C4-2B (cell line): ENCODE measurements around the gene MYBPC1.

Experiments
- CTCF ChIP-seq: fragments of 450-650 bp; conservative IDR thresholded peaks from 2 replicates; pipeline ENCODE4 v1.5.1; 2017; ENCODE audit warnings: mild to moderate bottlenecking
- ZFX ChIP-seq: fragments of 450-650 bp; IDR thresholded peaks from 2 replicates; pipeline ENCODE4 v1.6.1; 2017

GRCh38 chr12:101690544-101691098, 95.8 kb downstream of the MYBPC1 start:
- TF ChIP-seq CTCF (no peak), ZFX (no peak)
